H1 (cell line): ENCODE measurements around the gene SMCO1. TPM values are rescaled to one million over a fixed set of nuclear protein-coding genes. Genes with fewer than 3 reads are reported as not detected.

Experiments
- CTCF ChIA-PET: fragments of 300-600 bp; sonication (Branson Sonifier 250); formaldehyde crosslinking; loops from one replicate; lab custom pipeline; 2021; ENCODE audit not compliant: partially characterized antibody; lab: Charles Lee
- POLR2A ChIA-PET: fragments of 300-600 bp; sonication (Branson Sonifier 250); formaldehyde crosslinking; loops from one replicate; lab custom pipeline; 2021; ENCODE audit warnings: inconsistent platforms; ENCODE audit not compliant: partially characterized antibody; lab: Charles Lee
- DNase-seq, 2 experiments: peaks; one replicate each; pipeline versions ENCODE4 v3.0.0 to v3.0.0-alpha.2; 2010 to 2022; ENCODE audit warnings: low spot score in 2 of 2, low read depth in 1 of 2, mixed read lengths in 1 of 2
- FAIRE-seq: peaks from 2 replicates; lab custom pipeline; 2011; peaks lifted over from hg19 to GRCh38; lab: Jason Lieb, UNC
- H2AFZ ChIP-seq: 2 replicates; pipeline ENCODE4 v1.8.1; 2012; ENCODE audit warnings: low read length, inconsistent platforms
- H2AK5ac ChIP-seq: 2 replicates; pipeline ENCODE4 v1.6.1; 2013; ENCODE audit warnings: low read depth, low read length
- H2BK120ac ChIP-seq: replicated peaks from 2 replicates; pipeline ENCODE3; 2013; ENCODE audit warnings: low read depth, low read length, inconsistent platforms
- H2BK12ac ChIP-seq: 2 replicates; pipeline ENCODE4 v1.6.1; 2013; ENCODE audit warnings: low read depth, low read length
- H2BK15ac ChIP-seq: 2 replicates; pipeline ENCODE4 v1.6.1; 2013; ENCODE audit warnings: low read length
- H2BK20ac ChIP-seq: 2 replicates; pipeline ENCODE4 v1.6.1; 2013; ENCODE audit warnings: low read length
- H2BK5ac ChIP-seq: 2 replicates; pipeline ENCODE4 v1.6.1; 2013; ENCODE audit warnings: low read depth, low read length
- H3K14ac ChIP-seq: 2 replicates; pipeline ENCODE4 v1.6.1; 2013; ENCODE audit warnings: inconsistent platforms; ENCODE audit not compliant: insufficient read length
- H3K18ac ChIP-seq: 2 replicates; pipeline ENCODE4 v1.6.1; 2013; ENCODE audit warnings: low read length; ENCODE audit errors: extremely low read depth
- H3K23ac ChIP-seq: 2 replicates; pipeline ENCODE4 v1.6.1; 2013; ENCODE audit warnings: inconsistent platforms; ENCODE audit not compliant: insufficient read length
- H3K23me2 ChIP-seq: 2 replicates; pipeline ENCODE4 v1.6.1; 2013; ENCODE audit warnings: low read depth, low read length
- H3K27ac ChIP-seq: 2 replicates; pipeline ENCODE4 v1.6.1; 2011; ENCODE audit warnings: low read depth, low read length, inconsistent platforms
- H3K27me3 ChIP-seq, 4 experiments: replicated peaks in 1 of 4; 1 replicate in 1 of 4; 2 replicates in 3 of 4; pipeline versions ENCODE4 v1.6.1 to v1.8.1; 2011 to 2013; ENCODE audit warnings: low read length in 3 of 4, mild to moderate bottlenecking in 3 of 4, inconsistent platforms in 2 of 4, mixed read lengths in 2 of 4, moderate library complexity in 1 of 4; ENCODE audit not compliant: control insufficient read depth in 3 of 4, insufficient read depth in 3 of 4; ENCODE audit errors: extremely low read depth in 1 of 4
- H3K36me3 ChIP-seq, 4 experiments: 2 replicates each; pipeline versions ENCODE4 v1.6.1 to v1.8.1; 2011 to 2013; ENCODE audit warnings: mild to moderate bottlenecking in 4 of 4, low read length in 3 of 4, moderate library complexity in 2 of 4, control low read depth in 1 of 4, inconsistent platforms in 1 of 4; ENCODE audit not compliant: insufficient read depth in 4 of 4, control insufficient read depth in 2 of 4
- H3K4ac ChIP-seq: replicated peaks from 2 replicates; pipeline ENCODE3; 2013; ENCODE audit warnings: low read length, low read depth, mixed read lengths, inconsistent platforms; ENCODE audit not compliant: insufficient read length
- H3K4me1 ChIP-seq, 4 experiments: replicated peaks in 1 of 4; 1 replicate in 1 of 4; 2 replicates in 3 of 4; pipeline versions ENCODE4 v1.6.1 to v1.8.1; 2011 to 2013; ENCODE audit warnings: low read length in 3 of 4, inconsistent platforms in 2 of 4, mixed read lengths in 1 of 4; ENCODE audit not compliant: insufficient read depth in 4 of 4, control insufficient read depth in 3 of 4
- H3K4me2 ChIP-seq, 2 experiments: 2 replicates each; pipeline versions ENCODE4 v1.6.1 to v1.8.1; 2011 to 2013; ENCODE audit warnings: low read depth in 2 of 2, low read length in 2 of 2, control low read depth in 1 of 2, inconsistent platforms in 1 of 2, mild to moderate bottlenecking in 1 of 2; ENCODE audit not compliant: insufficient read depth in 1 of 2
- H3K4me3 ChIP-seq, 4 experiments: fragments of 200-600, 300-600 bp in 1 of 4; sonication (generic), shearing (Covaris generic), sonication (Bioruptor Twin) in 1 of 4; 2 replicates each; pipeline versions ENCODE4 v1.5.1 to v1.8.1; 2011 to 2016; ENCODE audit warnings: low read length in 4 of 4, low read depth in 3 of 4, control low read depth in 2 of 4, inconsistent platforms in 2 of 4, mild to moderate bottlenecking in 2 of 4, mixed read lengths in 1 of 4, moderate library complexity in 1 of 4; ENCODE audit not compliant: insufficient read depth in 2 of 4; ENCODE audit errors: extremely low read depth in 1 of 4
- H3K56ac ChIP-seq: replicated peaks from 2 replicates; pipeline ENCODE3; 2013; ENCODE audit warnings: low read depth, mild to moderate bottlenecking, mixed read lengths, low read length, inconsistent platforms; ENCODE audit not compliant: insufficient read length
- H3K79me1 ChIP-seq: 2 replicates; pipeline ENCODE4 v1.6.1; 2013; ENCODE audit warnings: low read depth, low read length, control low read depth
- H3K79me2 ChIP-seq, 2 experiments: 2 replicates each; pipeline versions ENCODE4 v1.6.1 to v1.8.1; 2012 to 2013; ENCODE audit warnings: low read length in 2 of 2, mild to moderate bottlenecking in 2 of 2, inconsistent platforms in 1 of 2; ENCODE audit not compliant: insufficient read depth in 2 of 2, control insufficient read depth in 1 of 2
- H3K9ac ChIP-seq, 4 experiments: replicated peaks in 1 of 4; 1 replicate in 1 of 4; 2 replicates in 3 of 4; pipeline versions ENCODE4 v1.6.1 to v1.8.1; 2011 to 2013; ENCODE audit warnings: low read depth in 3 of 4, low read length in 3 of 4, control low read depth in 2 of 4, mild to moderate bottlenecking in 2 of 4, moderate library complexity in 2 of 4, inconsistent platforms in 1 of 4; ENCODE audit errors: extremely low read depth in 1 of 4
- H3K9me3 ChIP-seq, 2 experiments: 2 replicates each; pipeline versions ENCODE4 v1.6.1 to v1.8.1; 2012 to 2013; ENCODE audit warnings: mild to moderate bottlenecking in 2 of 2, moderate library complexity in 2 of 2, control low read depth in 1 of 2, inconsistent platforms in 1 of 2, low read depth in 1 of 2, low read length in 1 of 2, mixed read lengths in 1 of 2; ENCODE audit not compliant: insufficient read depth in 2 of 2
- H4K20me1 ChIP-seq, 2 experiments: replicated peaks in 1 of 2; 2 replicates each; pipeline versions ENCODE3 to v1.8.1; 2011 to 2013; ENCODE audit warnings: inconsistent platforms in 2 of 2, low read length in 2 of 2, mild to moderate bottlenecking in 1 of 2; ENCODE audit not compliant: insufficient read depth in 2 of 2, control insufficient read depth in 1 of 2
- H4K5ac ChIP-seq: 2 replicates; pipeline ENCODE4 v1.6.1; 2013; ENCODE audit warnings: low read length, low read depth, mixed read lengths, inconsistent platforms; ENCODE audit not compliant: insufficient read length
- H4K8ac ChIP-seq: 2 replicates; pipeline ENCODE4 v1.8.0; 2013; ENCODE audit warnings: mild to moderate bottlenecking, moderate library complexity, low read length, inconsistent platforms; ENCODE audit not compliant: insufficient read depth; ENCODE audit errors: extremely low read depth
- H4K91ac ChIP-seq: replicated peaks from 2 replicates; pipeline ENCODE3; 2013; ENCODE audit warnings: low read length, mixed read lengths, inconsistent platforms; ENCODE audit not compliant: insufficient read length
- FOSL1 ChIP-seq: IDR thresholded peaks from 2 replicates; pipeline ENCODE4 v1.6.1; 2011; ENCODE audit warnings: mild to moderate bottlenecking, low read depth, low read length, moderate library complexity; ENCODE audit not compliant: insufficient read depth
- GABPA ChIP-seq: IDR thresholded peaks from 2 replicates; pipeline ENCODE4 v1.6.1; 2011; ENCODE audit warnings: mild to moderate bottlenecking, low read length, moderate library complexity, borderline replicate concordance; ENCODE audit not compliant: insufficient read depth
- HDAC6 ChIP-seq: IDR thresholded peaks from one replicate; pipeline ENCODE4 v1.7.1; 2012; ENCODE audit warnings: low read depth, mild to moderate bottlenecking, inconsistent platforms, low read length, moderate library complexity
- KDM4A ChIP-seq: IDR thresholded peaks from one replicate; pipeline ENCODE4 v1.7.1; 2012; ENCODE audit warnings: low read depth, mild to moderate bottlenecking, moderate library complexity, low read length, inconsistent platforms; ENCODE audit not compliant: severe bottlenecking
- NRF1 ChIP-seq: IDR thresholded peaks from 2 replicates; pipeline ENCODE4 v1.6.1; 2011; ENCODE audit warnings: mild to moderate bottlenecking, low read depth, low read length, improper control_type of control experiment
- RFX5 ChIP-seq: IDR thresholded peaks from 2 replicates; pipeline ENCODE4 v1.6.1; 2011; ENCODE audit warnings: low read depth, low read length, improper control_type of control experiment, borderline replicate concordance
- SAP30 ChIP-seq: fragments of 300-600 bp; sonication (generic); IDR thresholded peaks from 2 replicates; pipeline ENCODE4 v1.7.1; 2012; ENCODE audit warnings: low read length, moderate library complexity, mild to moderate bottlenecking, inconsistent platforms; ENCODE audit not compliant: insufficient read depth, insufficient replicate concordance
- TAF7 ChIP-seq: optimal IDR thresholded peaks from 2 replicates; pipeline ENCODE3; 2011; ENCODE audit warnings: low read depth, mild to moderate bottlenecking, inconsistent platforms, low read length, moderate library complexity, borderline replicate concordance
- TBP ChIP-seq: IDR thresholded peaks from 2 replicates; pipeline ENCODE4 v1.6.1; 2011; ENCODE audit warnings: low read depth, low read length, improper control_type of control experiment
- TEAD4 ChIP-seq: IDR thresholded peaks from 2 replicates; pipeline ENCODE4 v1.6.1; 2012; ENCODE audit warnings: low read depth, low read length, inconsistent platforms, mixed read lengths
- WGBS, 2 experiments: shearing (Covaris generic) in 1 of 2; methylation state at CpG; one replicate each; pipeline versions ENCODE4 v1.1.6 to v1.1.7; 2013 to 2015; ENCODE audit warnings: low lambda C conversion rate in 2 of 2, mixed read lengths in 2 of 2, inconsistent platforms in 1 of 2, low coverage in 1 of 2, missing lambda C conversion rate in 1 of 2; ENCODE audit not compliant: insufficient replicate concordance in 2 of 2, insufficient coverage in 1 of 2, insufficient read length in 1 of 2; ENCODE audit errors: extremely low coverage in 1 of 2, missing lambda C conversion rate in 1 of 2; 5-methylcytosine and 5-hydroxymethylcytosine counted together
- polyA plus RNA-seq, 7 experiments: library from polyadenylated mRNA; depleted of rRNA in 3 of 7; stranded (reverse) in 5 of 7; unstranded in 2 of 7; fragments of >200 nt in 5 of 7; fragments of 200-250 nt in 2 of 7; gene quantifications; 1 replicate in 5 of 7; 2 replicates in 1 of 7; 4 replicates in 1 of 7; pipeline versions ENCODE4 v1.2.1 to v1.2.3, GENCODE V29; 2011 to 2013; ENCODE audit warnings: missing spikeins in 2 of 7, mixed read lengths in 2 of 7
- total RNA-seq: library from RNA; stranded (reverse); fragmentation: NEBNext Ultra II Directional; extraction: Animal tissue kit (Norgen Biotek cat#: 25700); gene quantifications from 2 replicates; pipeline ENCODE4 v1.2.1, GENCODE V29; 2021
- TF ChIP-seq, protein P1 (sequence below): IDR thresholded peaks from 2 replicates; pipeline ENCODE4 v1.6.1; 2012; ENCODE audit warnings: low read length, inconsistent platforms
- TF ChIP-seq, protein P2 (sequence below): IDR thresholded peaks from 2 replicates; pipeline ENCODE4 v1.6.1; 2011; ENCODE audit warnings: low read depth, mild to moderate bottlenecking, low read length; ENCODE audit not compliant: insufficient read depth

The SMCO1 gene
- total and polyA plus RNA-seq, 2 of the 8 experiments (the other 6 are each of a cell fraction or from before 2014, with no cell fraction given): 0.03 TPM; not detected in 1

DNA sequence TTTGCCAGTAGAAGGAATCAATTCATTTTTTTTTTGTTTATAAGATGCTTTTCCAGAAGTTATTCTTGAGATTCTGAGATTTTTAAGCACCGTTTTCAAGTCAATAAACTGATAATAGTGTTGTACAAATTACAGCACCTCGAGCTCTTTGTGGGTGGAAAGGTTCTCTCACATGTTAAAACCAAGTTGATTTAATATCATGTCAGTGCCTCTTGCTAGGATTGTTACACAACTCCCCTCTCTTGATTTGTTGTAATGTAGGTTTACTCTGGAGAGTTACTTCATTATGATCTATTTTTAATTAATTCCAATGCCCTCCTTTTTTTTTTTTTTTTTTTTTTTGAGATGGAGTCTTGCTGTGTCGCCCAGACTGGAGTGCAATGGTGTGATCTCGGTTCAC is 57.1 kb downstream of the SMCO1 start:
- H2BK12ac ChIP-seq: no peak overlapping the region
- 94% methylated on average over 4 of the region's 4 CpGs; no CpG with 5 or more reads in 1 of the 2 experiments for WGBS, 2 experiments
- CTCF ChIA-PET: interaction anchor here (0.7 to 0.9 kb wide), 4 partner anchors 11 to 117 kb away, joined by 3 to 4 read pairs (median 3); no protein-coding TSS in a partner anchor
- TF ChIP-seq, protein P1, sequence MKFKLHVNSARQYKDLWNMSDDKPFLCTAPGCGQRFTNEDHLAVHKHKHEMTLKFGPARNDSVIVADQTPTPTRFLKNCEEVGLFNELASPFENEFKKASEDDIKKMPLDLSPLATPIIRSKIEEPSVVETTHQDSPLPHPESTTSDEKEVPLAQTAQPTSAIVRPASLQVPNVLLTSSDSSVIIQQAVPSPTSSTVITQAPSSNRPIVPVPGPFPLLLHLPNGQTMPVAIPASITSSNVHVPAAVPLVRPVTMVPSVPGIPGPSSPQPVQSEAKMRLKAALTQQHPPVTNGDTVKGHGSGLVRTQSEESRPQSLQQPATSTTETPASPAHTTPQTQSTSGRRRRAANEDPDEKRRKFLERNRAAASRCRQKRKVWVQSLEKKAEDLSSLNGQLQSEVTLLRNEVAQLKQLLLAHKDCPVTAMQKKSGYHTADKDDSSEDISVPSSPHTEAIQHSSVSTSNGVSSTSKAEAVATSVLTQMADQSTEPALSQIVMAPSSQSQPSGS: no peak
- TF ChIP-seq NRF1 (no peak), TBP (no peak), RFX5 (no peak), TAF7 (no peak), KDM4A (no peak), FOSL1 (no peak), SAP30 (no peak), GABPA (no peak), TEAD4 (no peak), HDAC6 (no peak)
- TF ChIP-seq, protein P2, sequence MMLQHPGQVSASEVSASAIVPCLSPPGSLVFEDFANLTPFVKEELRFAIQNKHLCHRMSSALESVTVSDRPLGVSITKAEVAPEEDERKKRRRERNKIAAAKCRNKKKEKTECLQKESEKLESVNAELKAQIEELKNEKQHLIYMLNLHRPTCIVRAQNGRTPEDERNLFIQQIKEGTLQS: no peak

More for the DNA sequence above, 57.1 kb downstream of the SMCO1 start:
- peaks cover 10% of the 10 kb centered on the region; the same call in 1 of the 2 replicates for H3K23me2 ChIP-seq
- DNase-seq: no peak
- no peak overlapping the region for H3K4me3 ChIP-seq
- no peaks in the 10 kb centered on the region for H3K9me3 ChIP-seq
- no peak overlapping the region for H2BK120ac ChIP-seq
- no peak overlapping the region for H2AFZ ChIP-seq
- no peak overlapping the region for H2AK5ac ChIP-seq
- H3K56ac ChIP-seq: no peak overlapping the region
- no peaks in the 10 kb centered on the region for H4K20me1 ChIP-seq
- H2BK5ac ChIP-seq: no peak overlapping the region
- no peaks in the 10 kb centered on the region for H3K79me2 ChIP-seq
- no peak overlapping the region for H2BK15ac ChIP-seq
- no peaks in the 10 kb centered on the region for H3K4me1 ChIP-seq
- H3K27ac ChIP-seq: no peak overlapping the region
- no peaks in the 10 kb centered on the region for H3K36me3 ChIP-seq
- H3K27me3 ChIP-seq: no peaks in the 10 kb centered on the region
- H4K91ac ChIP-seq: no peak overlapping the region
- no peak overlapping the region for H3K9ac ChIP-seq
- no peak overlapping the region for H3K4me2 ChIP-seq
- H3K14ac ChIP-seq: no peak overlapping the region
- H4K5ac ChIP-seq: no peak overlapping the region
- H3K79me1 ChIP-seq: no peaks in the 10 kb centered on the region
- H2BK20ac ChIP-seq: no peak overlapping the region
- POLR2A ChIA-PET: no interaction called here
- no peak overlapping the region for H3K18ac ChIP-seq
- no peak overlapping the region for H3K4ac ChIP-seq
- no peak overlapping the region for H4K8ac ChIP-seq
- H3K23ac ChIP-seq: no peak overlapping the region
- FAIRE-seq: no peak
